ENCODE data around the gene ALOX5AP.

ALOX5AP gene

DNA sequence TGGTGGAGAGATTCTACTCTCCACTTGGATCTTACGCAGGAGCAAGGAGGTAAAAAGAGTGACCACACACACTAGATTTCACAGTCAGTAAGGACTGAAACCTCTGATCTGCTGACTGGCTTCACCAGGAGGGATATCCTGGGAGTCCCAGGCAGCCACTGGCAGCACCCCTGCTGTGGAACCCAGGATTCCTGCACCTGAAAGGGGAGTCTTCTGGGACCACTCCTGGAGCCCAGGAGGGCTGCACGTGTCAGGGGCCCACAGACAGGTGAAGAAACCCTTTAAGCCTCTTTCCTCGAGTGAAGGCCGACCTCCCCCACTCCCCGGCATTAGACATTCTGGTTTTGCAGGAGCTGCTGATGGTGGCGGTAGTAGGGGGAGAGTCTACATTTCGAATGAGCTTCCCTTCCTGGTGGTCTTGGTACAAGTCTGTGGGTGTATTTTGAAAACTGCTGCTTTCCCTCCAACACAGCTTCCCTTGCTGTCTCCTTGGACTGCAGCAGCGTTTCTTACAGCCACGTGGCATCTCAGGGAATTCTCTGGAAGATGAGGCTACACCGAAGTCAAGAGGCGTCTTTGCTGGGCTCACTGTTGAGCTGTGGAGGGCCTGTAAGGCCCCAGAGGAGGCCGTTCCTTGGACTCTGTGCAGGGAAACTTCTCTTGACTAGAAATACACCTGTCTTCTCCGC lies 62.6 kb downstream of the ALOX5AP start:
- DNase-seq (ENCODE audit: low read depth): no peak

DNA sequence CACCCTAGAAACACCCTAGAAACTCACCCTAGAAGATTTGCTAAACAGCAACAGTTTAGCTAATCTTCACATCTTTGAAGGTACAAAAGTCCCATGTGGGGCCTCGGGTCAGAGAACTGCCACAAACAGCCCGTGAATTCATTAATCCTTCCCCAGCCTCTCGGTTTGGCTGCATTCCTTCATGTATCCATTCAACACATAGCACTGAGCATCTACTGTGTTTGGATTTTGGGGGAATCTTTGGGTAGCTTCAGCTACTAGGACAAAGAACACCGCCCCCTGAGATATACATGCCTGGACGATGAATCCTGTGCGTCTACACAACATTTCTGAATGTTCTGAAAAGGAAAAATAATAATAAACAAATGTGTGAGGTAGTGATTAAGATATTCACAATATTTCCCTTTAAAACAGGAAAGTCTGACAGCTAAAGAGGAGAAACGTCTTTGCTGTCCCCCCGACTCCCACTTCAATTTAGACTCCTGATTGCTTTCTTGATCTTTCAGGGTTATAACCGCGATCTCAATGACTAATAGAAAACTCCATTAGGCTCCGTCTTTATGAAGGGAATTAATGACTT lies 63.5 kb downstream of the ALOX5AP start:
- no peak for DNase-seq (ENCODE audit: low read depth)

DNA sequence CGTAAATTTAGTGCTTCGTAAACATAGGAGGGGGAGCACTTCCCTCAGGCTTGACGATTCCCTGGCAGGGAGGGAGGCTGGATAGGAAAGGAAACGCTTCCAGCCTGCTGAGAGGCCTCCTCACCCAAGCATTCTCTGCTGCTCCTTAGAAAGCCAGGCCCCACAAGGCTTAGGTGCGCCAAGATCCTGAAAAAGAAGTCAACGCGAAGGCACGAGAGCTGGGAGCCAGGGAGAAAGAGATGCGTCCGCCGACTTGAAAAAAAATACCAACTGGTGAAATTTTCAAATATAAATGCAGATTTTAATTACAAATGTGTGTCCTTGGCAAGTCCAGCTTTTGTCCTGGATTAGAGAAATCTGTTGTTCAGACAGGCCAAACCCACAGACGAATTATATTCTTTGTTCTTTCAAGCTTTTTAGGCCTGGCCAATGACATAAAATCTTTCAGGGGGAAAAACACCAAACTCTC lies 64.0 kb downstream of the ALOX5AP start:
- DNase-seq (ENCODE audit: low read depth): no peak

DNA sequence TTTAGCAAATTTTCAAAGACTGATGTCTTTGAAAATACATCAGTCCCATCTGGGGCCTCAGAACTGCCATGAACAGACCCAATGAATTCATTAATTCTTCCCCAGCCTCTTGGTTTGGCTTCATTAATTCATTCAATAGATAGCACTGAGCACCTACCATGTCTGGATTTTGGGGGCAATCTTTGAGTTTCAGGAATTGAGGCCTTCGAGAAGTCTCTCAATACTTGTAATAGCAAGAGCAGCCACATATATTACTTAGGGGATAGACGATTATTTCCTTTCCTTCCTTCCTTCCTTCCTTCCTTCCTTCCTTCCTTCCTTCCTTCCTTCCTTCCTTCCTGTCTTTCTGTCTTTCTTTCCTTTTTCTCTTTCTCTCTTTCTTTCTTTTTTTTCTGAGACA lies 64.8 kb downstream of the ALOX5AP start:
- no peak for DNase-seq (ENCODE audit: low read depth)

DNA sequence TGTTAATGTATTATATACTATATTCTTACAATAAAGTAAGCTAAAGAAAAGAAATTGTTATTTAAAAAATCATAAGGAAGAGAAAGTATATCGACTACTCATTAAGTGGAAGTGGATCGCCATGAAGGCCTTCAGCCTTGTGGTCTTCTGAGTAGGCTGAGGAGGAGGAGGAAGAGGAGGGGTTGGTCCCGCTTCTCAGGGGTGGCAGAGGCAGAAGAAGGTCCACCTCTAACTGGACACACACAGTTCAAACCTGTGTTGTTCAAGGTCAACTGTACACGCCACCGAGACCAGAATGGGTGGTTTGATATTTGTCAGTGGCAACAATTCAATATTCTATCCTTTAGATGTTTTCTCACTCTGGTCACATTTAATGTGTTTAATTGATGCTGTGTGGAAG lies 67.2 kb downstream of the ALOX5AP start:
- no peak for DNase-seq (ENCODE audit: low read depth)

DNA sequence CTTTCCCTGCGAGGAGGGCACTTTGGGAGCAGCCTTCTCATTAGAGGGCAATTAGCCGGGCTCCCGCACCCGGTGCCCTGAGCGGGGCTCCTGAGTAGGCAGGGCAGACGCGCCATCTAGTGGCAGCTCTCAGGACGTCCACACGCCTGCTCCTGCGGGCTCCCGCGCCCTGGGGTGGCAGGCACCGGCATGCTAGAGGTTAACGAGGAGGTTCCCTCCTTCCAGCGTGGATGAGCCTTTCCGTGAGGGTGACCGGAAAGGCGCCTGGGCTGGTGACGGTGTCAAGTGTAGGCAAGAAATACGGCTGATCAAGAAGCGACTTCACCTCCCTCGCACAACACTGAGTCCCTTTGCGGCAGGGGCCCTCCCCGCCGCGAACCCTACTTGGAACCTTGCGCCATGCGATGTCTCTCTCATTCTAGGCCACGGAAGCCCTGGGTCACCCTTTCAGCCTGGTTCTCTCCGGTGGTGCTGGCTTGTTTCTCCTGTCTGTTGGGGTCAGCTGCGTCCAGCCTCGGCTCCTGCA lies 67.7 kb downstream of the ALOX5AP start:
- peak; percentile 26 for DNase-seq (ENCODE audit: low read depth)

DNA sequence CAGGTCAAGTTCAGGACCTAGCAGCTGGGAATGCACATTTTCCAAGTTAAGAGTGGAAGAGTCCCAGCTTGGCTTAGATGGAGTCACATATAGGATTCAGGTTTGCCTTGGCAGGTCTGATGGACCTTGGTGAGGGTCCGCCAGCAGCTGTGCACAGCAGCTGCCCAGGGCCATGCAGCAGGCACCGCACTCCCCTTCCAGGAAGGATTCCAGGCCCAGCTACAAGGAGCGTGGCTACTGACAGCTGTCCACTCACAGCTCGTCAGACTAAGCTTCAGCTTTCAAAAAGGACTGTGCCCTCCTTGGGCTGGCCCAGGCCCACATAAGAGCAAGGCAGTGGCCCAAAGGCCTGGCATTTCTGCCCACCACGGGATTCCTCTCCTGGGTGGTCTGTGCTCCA lies 68.4 kb downstream of the ALOX5AP start:
- no peak for DNase-seq (ENCODE audit: low read depth)

DNA sequence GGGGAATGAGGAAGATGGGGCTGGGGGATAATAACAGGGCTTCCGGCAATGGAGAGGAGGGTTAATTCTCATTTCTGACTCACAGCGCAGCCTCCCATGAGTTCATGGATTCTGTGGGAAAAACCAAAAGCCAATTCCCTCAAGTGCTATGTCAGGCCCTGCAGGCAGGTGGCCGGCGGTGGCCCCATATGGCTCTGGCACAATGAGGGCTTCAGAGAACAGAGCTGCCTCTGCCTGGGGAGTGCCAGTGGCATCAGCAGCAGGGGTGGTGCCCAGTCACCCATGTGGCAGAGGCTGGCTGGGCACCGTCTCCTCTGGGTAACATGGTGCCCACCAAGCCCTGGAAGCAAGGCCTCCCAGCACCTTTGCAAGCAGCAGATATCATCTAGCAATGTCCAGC lies 69.1 kb downstream of the ALOX5AP start:
- DNase-seq (ENCODE audit: low read depth): no peak

DNA sequence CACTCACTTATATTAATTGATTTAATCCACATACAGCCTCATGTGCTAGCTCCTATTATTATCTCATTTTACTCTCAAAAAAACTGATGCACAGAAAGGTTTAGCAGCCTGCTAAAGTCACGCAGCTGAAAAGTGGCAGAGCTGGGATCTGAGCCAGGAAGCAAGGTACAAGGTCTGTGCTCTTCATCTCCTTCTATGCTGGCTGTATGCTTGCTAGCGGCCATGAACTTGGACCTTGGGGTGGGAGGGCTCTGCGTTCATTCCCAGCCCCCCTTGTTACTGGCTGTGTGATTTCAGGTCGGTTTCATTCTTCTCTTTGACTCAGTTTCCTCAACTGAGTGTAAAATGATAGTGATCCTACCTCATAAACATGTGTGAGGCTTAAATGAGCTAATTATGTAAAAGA lies 69.8 kb downstream of the ALOX5AP start:
- DNase-seq (ENCODE audit: low read depth): no peak

DNA sequence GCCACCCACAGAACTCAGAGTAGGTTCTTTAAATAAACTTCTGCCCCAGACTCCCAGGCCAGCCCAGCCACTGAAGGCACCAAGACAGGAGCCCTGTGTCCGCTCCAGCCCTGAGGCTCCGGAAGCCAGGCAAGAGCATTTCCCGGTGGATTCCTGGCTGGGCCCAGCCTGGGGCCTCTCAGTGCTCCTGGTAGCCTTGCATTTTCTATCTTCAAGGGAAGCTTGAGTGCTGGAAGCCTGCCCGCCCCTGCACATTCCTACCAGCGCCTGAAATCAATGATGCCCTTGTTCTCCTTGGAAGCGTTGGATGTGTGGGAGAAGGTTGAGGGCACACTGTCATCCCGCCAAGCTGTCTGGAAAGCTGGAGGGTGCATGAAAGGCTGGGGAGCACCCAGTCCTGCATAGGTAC lies 70.3 kb downstream of the ALOX5AP start:
- no peak for DNase-seq (ENCODE audit: low read depth)

DNA sequence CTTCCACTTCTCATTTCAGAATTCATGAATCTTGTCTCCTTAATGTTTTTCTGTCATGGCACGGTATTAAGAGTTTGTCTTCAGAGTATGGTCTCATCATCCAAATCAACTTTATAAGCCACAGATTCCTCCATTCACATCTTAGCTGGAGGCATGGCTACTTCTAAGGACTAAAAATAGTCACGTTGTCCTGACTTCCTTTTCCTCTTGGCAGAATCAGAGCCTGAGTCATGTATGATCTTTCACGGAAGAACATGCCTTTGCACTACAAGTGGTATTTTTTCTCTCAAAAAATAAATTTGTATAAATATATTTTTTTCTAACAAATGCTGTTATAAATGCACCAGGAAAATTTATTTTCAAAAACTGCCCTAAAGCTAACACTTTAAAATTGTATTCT lies 71.4 kb downstream of the ALOX5AP start:
- DNase-seq (ENCODE audit: low read depth): peak; percentile 45

DNA sequence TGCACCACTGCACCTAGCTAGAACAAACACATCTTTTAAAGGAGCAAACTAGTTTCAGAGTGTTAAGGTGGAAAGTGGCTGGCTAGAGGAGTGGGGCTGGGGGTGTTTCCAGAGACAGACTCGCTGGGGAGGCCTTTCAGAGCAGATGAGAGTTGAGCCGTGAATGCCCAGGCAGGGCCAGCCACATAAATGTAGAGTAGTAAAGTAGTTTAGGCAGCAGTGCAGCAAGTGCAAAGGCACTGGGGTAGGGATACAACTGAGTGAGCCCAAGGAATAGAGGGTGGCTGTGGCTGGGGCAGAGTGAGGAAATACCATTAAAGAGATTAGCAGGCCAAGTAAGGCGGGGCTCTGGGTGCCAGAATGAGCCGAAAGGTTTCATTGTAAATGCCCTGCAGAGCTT lies 72.0 kb downstream of the ALOX5AP start:
- no peak for DNase-seq (ENCODE audit: low read depth)

DNA sequence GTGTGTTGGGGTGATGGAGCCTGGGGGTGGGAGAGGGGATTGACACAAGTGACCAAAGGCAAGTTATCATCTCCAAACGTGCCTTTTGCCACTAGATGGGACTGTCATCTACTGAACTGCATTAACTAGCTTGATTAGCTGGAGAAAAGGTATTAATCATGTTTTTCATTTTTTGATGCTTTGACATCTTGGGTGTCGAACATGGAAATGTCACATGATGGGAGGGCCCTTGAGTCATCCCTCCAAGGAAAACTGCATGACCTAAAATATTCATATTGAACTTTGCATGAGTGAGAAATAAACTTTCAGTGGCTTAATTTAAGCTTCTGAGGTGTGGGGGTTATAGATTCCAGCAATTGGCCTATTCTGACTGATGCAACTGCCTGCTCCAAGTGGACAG lies 73.3 kb downstream of the ALOX5AP start:
- no peak for DNase-seq (ENCODE audit: low read depth)

DNA sequence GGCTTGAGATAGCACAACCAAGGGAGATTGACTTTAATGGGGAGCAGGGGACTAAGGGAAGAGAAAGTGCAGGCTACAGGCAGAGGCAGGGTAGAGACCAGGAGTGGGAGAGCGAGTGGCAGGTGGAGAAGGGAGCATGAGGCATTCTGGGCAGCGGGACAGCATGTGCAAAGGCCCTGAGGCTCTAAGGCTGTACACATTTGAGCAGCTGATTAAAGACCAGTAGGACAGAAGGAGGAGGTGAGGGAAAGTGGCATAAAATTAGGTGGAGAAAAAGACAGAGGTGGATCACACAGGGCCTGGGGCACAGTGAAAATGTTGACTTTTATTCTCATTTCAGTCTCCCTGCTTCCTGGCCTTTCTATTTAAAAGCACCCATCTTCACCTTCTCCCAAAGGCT lies 74.4 kb downstream of the ALOX5AP start:
- DNase-seq (ENCODE audit: low read depth): no peak

DNA sequence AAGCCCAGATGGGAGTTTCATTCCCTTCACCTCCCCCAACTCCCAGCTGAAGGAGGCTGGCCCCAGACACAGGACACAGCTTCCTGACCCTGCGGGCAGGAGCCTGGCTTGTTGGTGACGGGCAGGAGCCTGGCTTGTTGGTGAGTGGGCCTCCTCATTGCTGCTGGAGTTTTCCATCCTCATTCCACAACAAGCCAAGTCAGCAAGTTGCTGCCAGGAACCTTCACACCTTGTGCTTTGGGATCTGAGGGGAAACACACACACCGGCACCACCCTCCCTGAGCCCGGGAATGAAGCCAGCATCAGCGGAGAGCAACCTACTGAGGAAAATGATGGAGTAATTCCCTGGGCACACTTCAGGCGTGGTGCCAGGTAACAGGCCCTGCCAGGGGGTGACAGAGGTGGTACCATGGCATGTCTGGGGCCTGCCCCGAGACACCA lies 74.9 kb downstream of the ALOX5AP start:
- no peak for DNase-seq (ENCODE audit: low read depth)

DNA sequence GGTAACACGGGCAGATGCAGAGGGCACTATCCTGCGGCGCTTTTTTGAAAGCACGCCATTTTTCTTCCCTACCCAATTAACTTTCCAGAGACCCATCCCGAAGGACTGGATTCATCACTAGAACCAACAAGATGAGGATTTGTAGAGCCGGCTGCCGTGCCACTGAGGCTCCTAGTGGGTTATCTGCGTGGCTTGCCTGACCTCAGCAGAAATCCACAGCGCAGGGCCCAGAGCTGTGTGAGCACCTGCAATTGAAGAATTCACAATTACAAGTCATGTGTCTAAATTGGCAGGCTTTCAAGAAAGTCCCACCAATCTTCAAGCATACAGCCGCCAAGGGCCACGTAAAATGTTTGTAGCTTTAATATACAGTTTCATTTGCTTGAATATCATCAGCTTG lies 75.5 kb downstream of the ALOX5AP start:
- DNase-seq (ENCODE audit: low read depth): no peak
